ENCODE data around the gene FTCDNL1.

GRCh38 chr2:199862788-199863187, 11.8 kb upstream of the FTCDNL1 start:
- TF ChIP-seq CTCF (IDR thresholded peaks at IDR 0.05 in 4 of 5, conservative IDR thresholded peaks at IDR 0.05 in 1 of 5) (no peak), POLR2A (IDR thresholded peaks at IDR 0.05) (no peak)
